DND-41 (cell line): ENCODE results near the gene MAP4.

Source experiments
- ATAC-seq: fragments of 200-7000 bp; cut with Tn5 transposase; 3 replicates; pipeline ENCODE4 v1.9.1; 2021; ENCODE audit warnings: low read depth; ENCODE audit not compliant: insufficient read depth
- DNase-seq: peaks from one replicate; pipeline ENCODE4 v3.0.0-alpha.2; 2020
- H2AFZ ChIP-seq: 2 replicates; pipeline ENCODE4 v1.6.0; 2012; ENCODE audit warnings: low read depth, low read length
- H3K27ac ChIP-seq: 2 replicates; pipeline ENCODE4 v1.5.1; 2012; ENCODE audit warnings: low read length, inconsistent platforms
- H3K27me3 ChIP-seq: fragments of 200-600 bp; sonication (generic); 2 replicates; pipeline ENCODE4 v1.6.0; 2012; ENCODE audit warnings: low read length, mild to moderate bottlenecking, inconsistent platforms; ENCODE audit not compliant: insufficient read depth, poor library complexity
- H3K36me3 ChIP-seq: 2 replicates; pipeline ENCODE4 v1.5.1; 2012; ENCODE audit warnings: low read length, inconsistent platforms; ENCODE audit not compliant: insufficient read depth
- H3K4me1 ChIP-seq: 2 replicates; pipeline ENCODE4 v1.5.1; 2012; ENCODE audit warnings: mild to moderate bottlenecking, low read length; ENCODE audit not compliant: insufficient read depth
- H3K4me2 ChIP-seq: 2 replicates; pipeline ENCODE4 v1.6.0; 2012; ENCODE audit warnings: mild to moderate bottlenecking, moderate library complexity, low read length, inconsistent platforms; ENCODE audit not compliant: insufficient read depth
- H3K4me3 ChIP-seq, 2 experiments: fragments of 200-600 bp in 1 of 2; shearing (Covaris generic) in 1 of 2; 2 replicates each; pipeline ENCODE4 v1.5.1; 2012 to 2016; ENCODE audit warnings: inconsistent platforms in 2 of 2, low read length in 2 of 2, mild to moderate bottlenecking in 2 of 2, low read depth in 1 of 2, moderate library complexity in 1 of 2
- H3K79me2 ChIP-seq: 2 replicates; pipeline ENCODE4 v1.6.0; 2012; ENCODE audit warnings: low read length, inconsistent platforms; ENCODE audit not compliant: insufficient read depth
- H3K9ac ChIP-seq: 2 replicates; pipeline ENCODE4 v1.6.0; 2012; ENCODE audit warnings: low read depth, mild to moderate bottlenecking, inconsistent platforms, low read length, moderate library complexity
- H3K9me3 ChIP-seq: 2 replicates; pipeline ENCODE4 v1.5.1; 2012; ENCODE audit warnings: low read length, moderate library complexity, mild to moderate bottlenecking, inconsistent platforms; ENCODE audit not compliant: insufficient read depth, severe bottlenecking
- H4K20me1 ChIP-seq: 2 replicates; pipeline ENCODE4 v1.6.0; 2012; ENCODE audit warnings: low read length; ENCODE audit not compliant: insufficient read depth
- EZH2 ChIP-seq: IDR thresholded peaks from 3 replicates; pipeline ENCODE4 v1.6.1; 2012; ENCODE audit warnings: borderline replicate concordance, low read depth, mild to moderate bottlenecking, moderate library complexity, low read length, inconsistent platforms; ENCODE audit not compliant: severe bottlenecking
- TF ChIP-seq, protein P1 (sequence below): IDR thresholded peaks from 2 replicates; pipeline ENCODE4 v1.5.1; 2012; ENCODE audit warnings: borderline replicate concordance, low read length, moderate library complexity, mild to moderate bottlenecking; ENCODE audit not compliant: poor library complexity, severe bottlenecking; ENCODE audit errors: extremely low read depth

Gene MAP4

GRCh38 chr3:48042071-48042760, 26.0 kb upstream of the MAP4 start:
- H3K27ac ChIP-seq = no peak overlapping the region
- no peaks in the 10 kb centered on the region for H3K9me3 ChIP-seq
- DNase-seq (no peak), ATAC-seq (no peak)
- TF ChIP-seq EZH2 = no peak
- TF ChIP-seq, protein P1, sequence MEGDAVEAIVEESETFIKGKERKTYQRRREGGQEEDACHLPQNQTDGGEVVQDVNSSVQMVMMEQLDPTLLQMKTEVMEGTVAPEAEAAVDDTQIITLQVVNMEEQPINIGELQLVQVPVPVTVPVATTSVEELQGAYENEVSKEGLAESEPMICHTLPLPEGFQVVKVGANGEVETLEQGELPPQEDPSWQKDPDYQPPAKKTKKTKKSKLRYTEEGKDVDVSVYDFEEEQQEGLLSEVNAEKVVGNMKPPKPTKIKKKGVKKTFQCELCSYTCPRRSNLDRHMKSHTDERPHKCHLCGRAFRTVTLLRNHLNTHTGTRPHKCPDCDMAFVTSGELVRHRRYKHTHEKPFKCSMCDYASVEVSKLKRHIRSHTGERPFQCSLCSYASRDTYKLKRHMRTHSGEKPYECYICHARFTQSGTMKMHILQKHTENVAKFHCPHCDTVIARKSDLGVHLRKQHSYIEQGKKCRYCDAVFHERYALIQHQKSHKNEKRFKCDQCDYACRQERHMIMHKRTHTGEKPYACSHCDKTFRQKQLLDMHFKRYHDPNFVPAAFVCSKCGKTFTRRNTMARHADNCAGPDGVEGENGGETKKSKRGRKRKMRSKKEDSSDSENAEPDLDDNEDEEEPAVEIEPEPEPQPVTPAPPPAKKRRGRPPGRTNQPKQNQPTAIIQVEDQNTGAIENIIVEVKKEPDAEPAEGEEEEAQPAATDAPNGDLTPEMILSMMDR = no peak
- peaks cover 15% of the 10 kb centered on the region for H4K20me1 ChIP-seq
- no peaks in the 10 kb centered on the region for H3K27me3 ChIP-seq
- peaks cover 44% of the 10 kb centered on the region for H3K79me2 ChIP-seq
- no peak overlapping the region for H3K4me3 ChIP-seq
- H3K4me1 ChIP-seq = no peaks in the 10 kb centered on the region
- no peak overlapping the region for H2AFZ ChIP-seq
- no peak overlapping the region for H3K4me2 ChIP-seq
- H3K36me3 ChIP-seq = no peaks in the 10 kb centered on the region
- no peak overlapping the region for H3K9ac ChIP-seq

DNA sequence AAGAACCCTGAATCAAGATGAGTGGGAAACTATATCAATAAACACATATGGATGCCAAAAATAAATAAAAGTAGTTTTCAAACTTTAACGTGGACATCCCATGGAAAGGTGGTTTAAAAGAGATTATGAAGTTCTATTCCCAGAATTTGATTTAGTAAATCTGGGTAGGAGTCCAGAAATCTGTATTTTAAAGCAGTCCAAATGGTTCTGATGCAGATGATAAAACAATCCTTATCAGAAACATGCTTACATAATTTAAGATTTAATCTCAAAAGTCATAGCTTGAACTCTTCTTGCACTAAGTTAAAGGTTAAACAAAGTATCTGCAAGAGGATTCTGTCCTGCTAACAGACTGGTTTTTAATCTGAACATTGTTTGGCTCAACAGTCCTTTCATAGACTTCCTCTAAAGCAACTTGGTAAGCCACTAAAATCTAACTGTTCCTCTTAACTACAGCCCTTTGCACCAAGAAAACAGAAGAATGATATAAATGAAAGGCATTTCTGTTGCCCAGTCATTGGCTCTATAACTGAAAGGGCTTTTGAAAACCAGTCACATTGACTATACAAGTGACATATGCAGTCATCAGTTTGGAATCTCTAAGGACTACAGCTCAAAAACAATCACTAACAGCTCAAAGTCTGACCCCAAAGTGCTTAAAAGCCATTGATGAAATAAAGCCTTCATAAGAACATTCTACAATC, 23.4 kb upstream of the MAP4 start:
- ATAC-seq (no peak), DNase-seq (no peak)
- no peaks in the 10 kb centered on the region for H3K9me3 ChIP-seq
- H3K4me2 ChIP-seq = no peak overlapping the region
- H3K27me3 ChIP-seq = no peaks in the 10 kb centered on the region
- H3K4me1 ChIP-seq = no peaks in the 10 kb centered on the region
- no peak overlapping the region for H2AFZ ChIP-seq
- TF ChIP-seq, protein P1 = no peak
- TF ChIP-seq EZH2 = no peak
- H3K36me3 ChIP-seq = no peaks in the 10 kb centered on the region
- H4K20me1 ChIP-seq = peaks cover 11% of the 10 kb centered on the region
- H3K9ac ChIP-seq = no peak overlapping the region
- no peak overlapping the region for H3K4me3 ChIP-seq
- no peak overlapping the region for H3K27ac ChIP-seq
- H3K79me2 ChIP-seq = peaks cover 51% of the 10 kb centered on the region

DNA sequence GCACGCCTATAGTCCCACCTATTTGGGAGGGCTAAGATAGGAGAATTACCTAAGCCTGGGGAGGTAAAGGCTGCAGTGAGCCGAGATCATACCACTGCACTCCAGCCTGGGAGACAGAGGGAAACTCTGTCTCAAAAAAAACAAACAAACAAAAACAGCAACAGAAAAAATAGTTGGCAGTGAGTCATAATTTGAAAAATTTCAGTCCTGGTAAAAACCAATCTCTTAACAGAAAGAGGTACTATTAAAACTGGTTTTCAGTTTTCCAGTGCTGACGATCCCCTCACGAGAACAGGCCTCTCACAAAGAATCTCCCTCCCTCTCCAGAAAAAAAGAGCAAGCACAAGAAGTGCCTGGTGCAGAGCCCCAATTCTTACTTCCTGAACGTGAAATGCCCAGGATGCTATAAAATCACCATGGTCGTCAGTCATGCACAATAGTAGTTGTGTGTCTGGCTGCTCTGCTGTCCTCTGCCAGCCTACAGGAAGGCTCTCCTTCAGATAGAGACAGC, 22.8 kb upstream of the MAP4 start:
- no peaks in the 10 kb centered on the region for H3K4me1 ChIP-seq
- DNase-seq = no peak
- H2AFZ ChIP-seq = no peak overlapping the region
- peaks cover 11% of the 10 kb centered on the region for H4K20me1 ChIP-seq
- H3K9me3 ChIP-seq = no peaks in the 10 kb centered on the region
- no peak overlapping the region for H3K9ac ChIP-seq
- no peak overlapping the region for H3K4me2 ChIP-seq
- H3K79me2 ChIP-seq = peaks cover 57% of the 10 kb centered on the region
- no peaks in the 10 kb centered on the region for H3K27me3 ChIP-seq
- no peak overlapping the region for H3K27ac ChIP-seq
- no peak overlapping the region for H3K4me3 ChIP-seq
- ATAC-seq = no peak
- no peaks in the 10 kb centered on the region for H3K36me3 ChIP-seq
- TF ChIP-seq, protein P1 = no peak
- no peak for TF ChIP-seq EZH2
